HCT116 (cell line): ENCODE results near the gene BBS12. TPM values are rescaled to one million over a fixed set of nuclear protein-coding genes. Genes with fewer than 3 reads are reported as not detected.

Experiments
- total RNA-seq: library from RNA; stranded (reverse); gene quantifications from one replicate; pipeline ENCODE4 v1.2.1, GENCODE V29; 2021; ENCODE audit not compliant: unreplicated experiment

The BBS12 gene
- total RNA-seq, 1 experiment from 2014 or later = 2.1 TPM

Other genes with a start within 250 kb of the BBS12 start
- 0.12 TPM for gene IL21, start 111.6 kb upstream of the BBS12 start, total RNA-seq
- gene FGF2, start 94.1 kb downstream of the BBS12 start, total RNA-seq = 3.8 TPM
- gene NUDT6, start 189.9 kb downstream of the BBS12 start, total RNA-seq = 9.0 TPM